Measurements from ENCODE around the gene PGP.
"Not testable (repeated sequence)": the region's sequence is repeated elsewhere in the genome, so short reads cannot be mapped to it uniquely, and the experiment has no call there.

The PGP gene

DNA sequence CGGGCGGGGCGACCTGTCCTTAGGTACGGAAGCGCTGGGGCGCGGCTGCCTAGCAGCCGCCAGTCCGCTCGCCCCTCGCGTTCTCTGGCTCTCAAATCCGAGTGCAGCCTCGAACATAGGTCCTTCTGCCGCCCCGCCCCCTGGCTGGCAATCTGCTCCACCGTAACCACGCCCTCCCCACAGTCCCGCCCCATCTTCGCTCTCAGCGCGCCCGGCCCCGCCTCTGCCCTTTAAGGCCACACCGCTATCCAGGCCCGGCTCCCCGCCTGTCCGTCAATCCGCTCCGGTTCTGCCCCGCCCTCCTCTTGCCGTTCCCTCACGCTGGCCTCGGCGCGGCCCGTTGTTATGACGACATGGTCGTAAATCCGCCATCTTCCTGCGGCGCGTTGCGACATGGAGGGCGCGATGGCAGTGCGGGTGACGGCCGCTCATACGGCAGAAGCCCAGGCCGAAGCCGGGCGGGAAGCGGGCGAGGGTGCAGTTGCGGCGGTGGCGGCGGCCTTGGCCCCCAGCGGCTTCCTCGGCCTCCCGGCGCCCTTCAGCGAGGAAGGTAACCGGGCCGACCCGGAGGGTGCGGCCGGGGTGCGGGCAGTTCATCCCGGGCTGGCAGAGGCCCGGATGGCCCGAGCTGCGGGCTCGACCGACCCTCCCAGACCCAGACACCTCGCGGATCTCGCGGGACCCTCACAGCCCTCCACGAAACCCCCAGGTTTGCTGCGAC, 8.7 kb upstream of the PGP start, which contains the start of gene E4F1:
E4F1 (plus strand) TSS at position 371 of the 721 bp plus-strand sequence; CDS start at position 394, 23 bp downstream.
- DNase-seq (ENCODE audit: low read depth) = peak; percentile 99

DNA sequence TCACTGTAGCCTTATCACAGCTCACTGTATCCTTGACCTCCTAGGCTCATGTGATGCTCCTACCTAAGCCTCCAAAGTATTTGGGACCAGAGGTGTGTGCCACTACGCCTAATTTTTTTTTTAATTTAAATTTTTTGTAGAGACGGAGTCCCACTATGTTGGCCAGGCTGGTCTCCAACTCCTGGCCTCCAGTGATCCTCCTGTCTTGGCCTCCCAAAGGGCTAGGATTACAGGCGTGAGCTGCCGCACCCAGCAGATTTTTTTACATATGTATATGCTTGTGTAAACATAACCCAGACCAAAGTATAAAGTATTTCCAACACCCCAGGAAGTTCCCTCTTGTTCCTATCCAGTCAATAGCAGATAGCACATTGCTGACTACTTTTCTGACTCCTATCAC, 1.7 kb upstream of the PGP start:
- DNase-seq (ENCODE audit: low read depth) = no peak

GRCh38 chr16:2213817-2214718, 572 bp downstream of the PGP start:
- DNase-seq (ENCODE audit: low read depth) = no peak

- DNase-seq (ENCODE audit: low read depth) = peak; percentile 10
Measured at GRCh38 chr16:2212362-2213324, 2.0 kb downstream of the PGP start.

GRCh38 chr16:2211923-2212347, 2.7 kb downstream of the PGP start:
- no peak for DNase-seq (ENCODE audit: low read depth)

DNA sequence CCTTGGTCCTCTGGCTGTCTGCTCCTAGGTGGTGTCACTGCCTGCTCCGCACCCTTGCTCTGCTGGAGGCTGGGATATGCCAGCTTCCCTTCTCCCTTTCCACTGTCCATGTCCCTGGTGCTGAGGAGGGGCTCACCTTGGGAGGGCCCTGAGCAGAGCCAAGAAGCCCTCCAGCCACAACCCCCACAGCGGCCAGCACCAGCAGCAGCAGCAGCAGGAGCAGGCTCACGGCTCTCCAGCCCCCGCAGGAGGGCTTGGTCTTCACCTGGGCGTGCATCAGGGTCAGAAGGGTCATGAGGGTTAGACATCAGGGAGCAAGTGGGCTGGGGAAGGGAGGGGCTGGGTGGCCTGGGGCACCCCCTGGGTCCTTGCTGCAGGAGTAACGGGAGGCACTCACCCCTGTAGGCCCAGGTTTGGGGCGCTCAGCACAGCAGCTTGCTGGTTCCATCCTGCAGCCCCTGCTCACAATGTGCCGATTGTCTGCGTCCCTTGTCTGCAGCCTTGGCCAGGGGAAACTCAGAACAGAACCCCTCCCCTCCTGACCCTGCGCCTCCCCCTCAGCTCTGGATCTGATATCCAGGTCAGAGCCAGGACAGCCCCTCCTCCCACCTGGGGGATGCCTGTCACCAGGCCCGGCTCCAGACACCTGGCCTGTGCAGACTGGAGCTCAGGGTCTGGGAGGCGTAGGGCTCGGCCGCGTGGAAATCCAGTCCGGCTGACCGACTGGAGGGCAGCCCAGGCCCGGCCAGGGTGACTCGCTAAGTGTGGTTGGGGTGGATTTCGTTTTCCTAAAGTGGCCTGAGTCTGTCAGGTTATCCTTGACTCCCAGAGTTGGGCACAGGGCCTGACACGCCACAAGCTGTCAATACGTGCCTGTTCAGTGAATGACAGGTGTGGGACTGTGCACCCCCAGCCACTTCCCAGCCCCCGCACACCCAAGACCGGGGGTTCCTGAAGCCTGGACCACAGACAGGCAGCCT, 4.0 kb downstream of the PGP start, which contains the start of gene BRICD5:
BRICD5 (minus strand) TSS at position 478 of the 980 bp plus-strand sequence; CDS start at position 448, 30 bp downstream.
- DNase-seq (ENCODE audit: low read depth) = no peak

GRCh38 chr16:2210009-2210332, 4.7 kb downstream of the PGP start:
- DNase-seq (ENCODE audit: low read depth) = no peak

DNA sequence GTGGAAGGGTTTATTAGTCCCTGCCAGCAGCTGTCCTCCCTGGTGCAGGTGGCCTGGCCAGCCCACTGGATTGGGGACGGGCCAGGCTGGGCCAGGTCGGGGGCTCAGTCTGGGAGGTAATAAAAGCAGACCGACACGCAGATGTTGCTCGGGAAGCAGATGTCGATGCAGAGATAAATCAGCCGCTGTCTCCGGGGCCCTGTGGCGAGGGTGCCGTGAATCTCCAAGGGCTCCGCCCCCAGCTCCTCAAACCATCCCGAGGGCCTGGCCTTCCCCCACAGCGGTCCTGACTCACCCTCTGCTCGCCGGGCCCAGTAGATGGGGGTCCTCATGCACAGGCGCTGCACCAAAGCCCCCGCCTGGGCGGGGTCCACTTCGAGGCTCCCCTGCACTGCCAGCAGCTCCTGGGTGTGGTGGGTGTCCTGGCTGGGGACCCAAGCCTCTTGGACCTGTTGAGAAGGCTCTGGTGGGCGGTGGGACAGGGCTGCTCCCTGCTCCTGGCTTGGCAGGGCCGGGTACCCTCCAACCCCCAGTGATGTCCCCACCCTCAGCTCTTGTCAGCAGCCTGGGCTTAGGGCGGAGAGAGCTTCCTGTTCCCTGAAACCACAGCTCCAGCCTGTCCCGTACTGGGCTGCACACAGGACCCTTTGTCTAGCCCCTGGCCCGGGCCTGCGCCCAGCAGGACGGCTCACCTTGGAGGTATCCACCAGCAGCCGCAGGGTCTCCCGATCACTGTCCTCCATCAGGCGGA, 5.2 kb downstream of the PGP start:
- no peak for DNase-seq (ENCODE audit: low read depth)

DNA sequence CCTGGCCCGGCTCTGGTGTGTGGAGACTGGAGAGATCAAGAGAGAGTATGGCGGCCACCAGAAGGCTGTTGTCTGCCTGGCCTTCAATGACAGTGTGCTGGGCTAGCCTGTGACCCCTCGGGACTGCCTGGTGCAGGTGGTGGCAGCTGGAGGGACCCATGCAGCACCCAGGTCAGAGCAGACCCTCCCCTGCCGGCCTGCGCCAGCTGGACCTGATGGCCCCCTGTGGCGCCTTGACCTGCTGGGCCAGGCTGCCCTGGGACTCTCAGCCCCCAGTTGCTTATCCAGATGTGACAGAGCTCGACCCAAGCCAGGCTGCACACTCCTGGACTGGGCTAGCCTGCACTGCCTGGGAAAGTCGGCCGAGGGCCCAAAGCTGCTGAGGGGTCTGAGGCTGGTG, 5.9 kb downstream of the PGP start:
- DNase-seq (ENCODE audit: low read depth) = no peak

DNA sequence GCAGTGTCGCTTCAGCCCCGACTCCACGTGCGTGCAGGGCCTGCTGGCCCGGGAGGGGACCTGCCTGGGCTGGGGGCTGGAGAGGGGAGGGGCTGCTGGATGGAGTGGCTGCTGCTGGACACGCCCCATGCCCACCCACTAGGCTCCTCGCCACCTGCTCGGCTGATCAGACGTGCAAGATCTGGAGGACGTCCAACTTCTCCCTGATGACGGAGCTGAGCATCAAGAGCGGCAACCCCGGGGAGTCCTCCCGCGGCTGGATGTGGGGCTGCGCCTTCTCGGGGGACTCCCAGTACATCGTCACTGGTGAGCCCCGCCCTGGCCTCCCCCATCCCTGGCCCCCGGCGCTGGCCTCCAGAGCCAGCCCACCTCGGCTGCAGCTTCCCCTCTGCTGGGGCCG, 6.3 kb downstream of the PGP start:
- no peak for DNase-seq (ENCODE audit: low read depth)

DNA sequence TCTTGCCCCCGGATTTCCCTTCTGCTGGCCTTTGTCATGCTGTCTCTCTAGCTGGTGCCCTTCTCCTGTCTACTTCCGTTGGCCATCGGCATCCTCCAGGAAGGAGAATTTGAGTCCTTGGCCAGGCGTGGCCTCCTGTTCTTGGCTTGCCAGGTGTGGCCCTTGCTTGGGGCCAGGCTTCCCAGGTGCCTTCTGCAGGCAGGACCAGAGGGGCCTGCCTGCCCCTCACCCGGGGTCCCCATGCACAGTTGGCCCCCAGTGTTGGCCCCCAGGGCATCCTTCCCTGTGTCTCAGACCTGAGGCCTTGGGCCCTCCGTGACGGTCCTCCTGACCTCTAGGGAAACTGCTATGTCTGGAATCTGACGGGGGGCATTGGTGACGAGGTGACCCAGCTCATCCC, 6.8 kb downstream of the PGP start:
- no peak for DNase-seq (ENCODE audit: low read depth)

GRCh38 chr16:2206780-2207433, 7.7 kb downstream of the PGP start:
- no peak for DNase-seq (ENCODE audit: low read depth)

DNA sequence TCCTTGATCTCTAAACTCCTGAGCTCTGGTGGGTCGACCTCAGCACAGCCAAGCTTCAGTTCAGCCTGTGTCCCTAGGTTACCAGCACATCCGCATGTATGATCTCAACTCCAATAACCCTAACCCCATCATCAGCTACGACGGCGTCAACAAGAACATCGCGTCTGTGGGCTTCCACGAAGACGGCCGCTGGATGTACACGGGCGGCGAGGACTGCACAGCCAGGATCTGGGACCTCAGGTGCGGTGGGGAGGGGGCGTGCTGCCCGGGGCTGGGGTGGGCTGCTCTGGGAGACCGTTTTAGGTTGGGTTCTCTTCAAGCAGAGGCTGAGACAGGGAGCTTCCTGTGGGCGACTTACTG, 8.2 kb downstream of the PGP start:
- DNase-seq (ENCODE audit: low read depth) = no peak

GRCh38 chr16:2205967-2206313, 8.7 kb downstream of the PGP start:
- no peak for DNase-seq (ENCODE audit: low read depth)

- peak; percentile 84 for DNase-seq (ENCODE audit: low read depth)
Measured at GRCh38 chr16:2205104-2205966, 9.3 kb downstream of the PGP start, which contains the start of gene MLST8. Gene MLST8 (plus strand): TSS chr16:2205454. CDS start chr16:2206086, 632 bp downstream.

- no peak for DNase-seq (ENCODE audit: low read depth)
Measured at GRCh38 chr16:2204416-2205103, 10.1 kb downstream of the PGP start.

DNA sequence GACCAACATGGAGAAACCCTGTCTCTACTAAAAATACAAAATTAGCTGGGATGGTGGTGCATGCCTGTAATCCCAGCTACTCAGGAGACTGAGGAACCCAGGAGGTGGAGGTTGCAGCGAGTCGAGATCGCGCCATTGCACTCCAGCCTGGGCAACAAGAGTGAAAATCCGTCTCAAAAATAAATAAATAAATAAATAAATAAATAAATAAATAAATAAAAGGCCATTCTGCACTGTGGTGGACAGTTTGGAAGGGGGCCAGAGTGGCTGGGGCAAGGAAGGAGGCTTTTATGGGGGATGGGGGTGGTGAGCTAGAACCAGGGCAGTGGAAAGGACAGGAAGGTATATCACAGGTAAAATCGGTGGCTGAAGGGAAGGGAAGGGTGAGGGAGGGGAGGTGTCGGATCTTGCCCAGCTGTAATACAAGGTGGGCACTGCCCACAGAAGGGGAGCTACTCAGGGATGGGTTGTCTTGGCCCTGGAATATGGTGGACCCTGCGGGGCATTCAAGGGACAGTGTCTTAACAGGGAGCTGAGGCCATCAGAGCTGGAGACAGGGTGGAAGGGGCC, 11.4 kb downstream of the PGP start:
- DNase-seq (ENCODE audit: low read depth) = not testable (repeated sequence)

GRCh38 chr16:2200313-2200712, 14.3 kb downstream of the PGP start:
- no peak for DNase-seq (ENCODE audit: low read depth)
